Endodermal cell (in vitro differentiated cells): ENCODE results near the gene GH2. TPM values are rescaled to one million over a fixed set of nuclear protein-coding genes. Genes with fewer than 3 reads are reported as not detected.
A peak's percentile ranks its signal among the peaks of the same experiment; 100 is the strongest.
"Not testable (repeated sequence)": the region's sequence is repeated elsewhere in the genome, so short reads cannot be mapped to it uniquely, and the experiment has no call there.

Experiments used
- DNase-seq: peaks from one replicate; pipeline ENCODE4 v3.0.0-alpha.2; 2017
- H3K27ac ChIP-seq: 2 replicates; pipeline ENCODE4 v1.5.1; 2013; ENCODE audit warnings: mild to moderate bottlenecking, low read depth, low read length, moderate library complexity
- H3K27me3 ChIP-seq: 2 replicates; pipeline ENCODE4 v1.6.1; 2013; ENCODE audit warnings: mild to moderate bottlenecking, low read length, moderate library complexity; ENCODE audit not compliant: insufficient read depth, control insufficient read depth, poor library complexity, severe bottlenecking
- H3K36me3 ChIP-seq: 2 replicates; pipeline ENCODE4 v1.7.0; 2013; ENCODE audit warnings: mild to moderate bottlenecking, low read length, moderate library complexity; ENCODE audit not compliant: control insufficient read depth, insufficient read depth
- H3K4me1 ChIP-seq: one replicate; pipeline ENCODE4 v1.7.0; 2013; ENCODE audit warnings: low read length; ENCODE audit not compliant: control insufficient read depth, insufficient read depth
- H3K4me3 ChIP-seq: 2 replicates; pipeline ENCODE4 v1.5.1; 2013; ENCODE audit warnings: mild to moderate bottlenecking, low read length, moderate library complexity
- H3K9ac ChIP-seq: 2 replicates; pipeline ENCODE4 v1.6.1; 2013; ENCODE audit warnings: mild to moderate bottlenecking, low read length, moderate library complexity; ENCODE audit not compliant: poor library complexity, severe bottlenecking; ENCODE audit errors: extremely low read depth
- H3K9me3 ChIP-seq: 2 replicates; pipeline ENCODE4 v1.6.1; 2013; ENCODE audit warnings: mild to moderate bottlenecking, low read length, moderate library complexity; ENCODE audit not compliant: control insufficient read depth
- H3K27ac Mint-ChIP-seq: 2 replicates; pipeline ENCODE4 v1.8.0; 2020; ENCODE audit warnings: mixed read lengths
- H3K27me3 Mint-ChIP-seq: 2 replicates; pipeline ENCODE4 v1.8.0; 2021; ENCODE audit warnings: mild to moderate bottlenecking, mixed read lengths; ENCODE audit not compliant: insufficient read depth
- H3K36me3 Mint-ChIP-seq: 2 replicates; pipeline ENCODE4 v1.8.0; 2020; ENCODE audit warnings: low read depth, mixed read lengths
- H3K4me1 Mint-ChIP-seq: 2 replicates; pipeline ENCODE4 v1.8.0; 2020; ENCODE audit warnings: mixed read lengths
- H3K4me3 Mint-ChIP-seq: 2 replicates; pipeline ENCODE4 v1.8.0; 2020; ENCODE audit warnings: mild to moderate bottlenecking, moderate library complexity, mixed read lengths
- H3K9me3 Mint-ChIP-seq: 2 replicates; pipeline ENCODE4 v1.8.0; 2020; ENCODE audit warnings: mild to moderate bottlenecking, mixed read lengths
- WGBS, 2 experiments: methylation state at CpG; one replicate each; pipeline versions ENCODE4 v1.1.5 to v1.1.7; 2013; ENCODE audit warnings: missing lambda C conversion rate in 2 of 2, mixed read lengths in 1 of 2; ENCODE audit not compliant: insufficient coverage in 1 of 2, insufficient read length in 1 of 2; 5-methylcytosine and 5-hydroxymethylcytosine counted together
- total RNA-seq, 2 donors: library from RNA; stranded (reverse); fragmentation: NEBNext Ultra II Directional in 1 of 2; extraction: Animal tissue kit (Norgen Biotek cat#: 25700) in 1 of 2; gene quantifications; 2 replicates in 1 of 2; 3 replicates in 1 of 2; pipeline ENCODE4 v1.2.1, GENCODE V29; 2021
- TF ChIP-seq, protein P1 (sequence below): fragments of 200-600 bp; sonication (generic); conservative IDR thresholded peaks from 2 replicates; pipeline ENCODE4 v1.5.0; 2021; ENCODE audit warnings: antibody characterized with exemption, mild to moderate bottlenecking

The GH2 gene
- total RNA-seq, 2 donors from 2014 or later = 0.42 to 0.49 TPM

- H3K4me1 ChIP-seq, H3K4me1 Mint-ChIP-seq, H3K27me3 ChIP-seq, H3K36me3 Mint-ChIP-seq, H3K9me3 Mint-ChIP-seq, DNase-seq, H3K27ac ChIP-seq, H3K4me3 ChIP-seq, H3K4me3 Mint-ChIP-seq, H3K9ac ChIP-seq, H3K9me3 ChIP-seq, H3K36me3 ChIP-seq, H3K27ac Mint-ChIP-seq: not testable (repeated sequence)
- H3K27me3 Mint-ChIP-seq = peaks cover 11% of the 10 kb centered on the region
- WGBS, 2 experiments = 91% methylated on average over 5 of the region's 14 CpGs; no CpG with 5 or more reads in 1 of the 2 experiments
Measured at GRCh38 chr17:63896524-63897354, 15.0 kb upstream of the GH2 start, which contains the start of gene CSH1. CSH1 (minus strand) TSS chr17:63896574; CDS start chr17:63896511, 63 bp downstream.

DNA sequence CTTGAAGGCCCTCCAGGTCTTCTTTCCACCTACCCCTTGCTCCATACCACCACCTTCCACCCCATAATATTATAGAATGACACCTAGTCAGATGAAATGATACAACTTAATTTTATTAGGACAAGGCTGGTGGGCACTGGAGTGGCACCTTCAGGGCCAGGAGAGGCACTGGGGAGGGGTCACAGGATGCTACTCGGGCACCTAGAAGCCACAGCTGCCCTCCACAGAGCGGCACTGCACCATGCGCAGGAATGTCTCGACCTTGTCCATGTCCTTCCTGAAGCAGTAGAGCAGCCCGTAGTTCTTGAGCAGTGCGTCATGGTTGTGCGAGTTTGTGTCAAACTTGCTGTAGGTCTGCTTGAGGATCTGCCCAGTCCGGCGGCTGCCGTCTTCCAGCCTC is 13.1 kb upstream of the GH2 start:
- H3K9me3 Mint-ChIP-seq, H3K4me1 Mint-ChIP-seq, H3K9ac ChIP-seq, H3K4me1 ChIP-seq, DNase-seq, H3K27ac Mint-ChIP-seq, H3K36me3 Mint-ChIP-seq, H3K4me3 Mint-ChIP-seq, H3K36me3 ChIP-seq, H3K9me3 ChIP-seq, H3K27me3 ChIP-seq, H3K27ac ChIP-seq, H3K4me3 ChIP-seq, H3K27me3 Mint-ChIP-seq: not testable (repeated sequence)
- 99% methylated on average over 7 of the region's 10 CpGs; no CpG with 5 or more reads in 1 of the 2 experiments for WGBS, 2 experiments

GRCh38 chr17:63894021-63894420 is 12.3 kb upstream of the GH2 start:
- not testable (repeated sequence) for H3K36me3 Mint-ChIP-seq, H3K9me3 ChIP-seq, H3K36me3 ChIP-seq, H3K4me3 ChIP-seq, H3K9me3 Mint-ChIP-seq, H3K27me3 Mint-ChIP-seq, H3K27me3 ChIP-seq, H3K27ac ChIP-seq, H3K4me1 ChIP-seq, H3K4me1 Mint-ChIP-seq, H3K27ac Mint-ChIP-seq, H3K4me3 Mint-ChIP-seq, H3K9ac ChIP-seq
- WGBS, 2 experiments = 72% methylated on average over 3 of the region's 3 CpGs
- peak; percentile 69 for DNase-seq

DNA sequence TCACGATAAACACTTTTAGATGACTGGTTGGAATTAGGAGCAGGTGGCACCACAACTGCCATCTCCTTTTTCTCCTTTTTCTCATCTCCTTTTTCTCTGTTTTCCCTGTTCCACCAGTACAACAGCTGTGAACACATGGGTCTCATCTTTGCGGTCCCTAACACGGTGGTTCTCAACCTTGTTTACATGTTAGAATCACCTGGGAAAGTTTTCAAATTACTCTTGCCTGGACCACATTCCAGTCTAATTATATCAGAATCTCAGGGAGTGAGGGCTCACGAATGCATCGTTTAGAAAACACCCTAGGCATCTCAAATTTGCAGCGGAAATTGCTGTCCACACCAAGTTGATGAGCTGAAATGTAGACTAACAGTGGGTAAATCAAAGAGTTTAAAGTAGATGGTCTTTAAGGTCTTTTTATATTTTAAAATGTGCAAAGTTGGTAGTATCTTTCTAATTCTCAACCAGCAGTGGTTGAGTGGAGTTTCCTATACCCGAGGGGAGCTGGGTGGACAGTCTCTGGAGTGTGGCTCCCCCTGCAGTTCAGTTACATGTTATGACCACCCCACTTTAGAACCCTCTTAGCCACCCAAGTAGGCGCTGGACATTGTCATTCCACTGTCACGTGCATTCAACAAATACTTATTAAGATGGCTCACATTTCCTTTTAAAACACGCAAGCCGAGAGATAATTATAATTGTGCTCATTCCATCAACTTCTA is 10.7 kb upstream of the GH2 start:
- not testable (repeated sequence) for H3K27me3 ChIP-seq, H3K4me1 Mint-ChIP-seq, H3K27me3 Mint-ChIP-seq, H3K27ac ChIP-seq, H3K36me3 ChIP-seq, H3K36me3 Mint-ChIP-seq, H3K4me3 Mint-ChIP-seq, H3K27ac Mint-ChIP-seq, H3K9me3 Mint-ChIP-seq, H3K4me1 ChIP-seq, H3K9ac ChIP-seq, H3K9me3 ChIP-seq, H3K4me3 ChIP-seq
- WGBS, 2 experiments = 77 to 87% methylated on average over 5 to 7 of the region's 11 CpGs
- DNase-seq = peak; percentile 75
- TF ChIP-seq, protein P1, sequence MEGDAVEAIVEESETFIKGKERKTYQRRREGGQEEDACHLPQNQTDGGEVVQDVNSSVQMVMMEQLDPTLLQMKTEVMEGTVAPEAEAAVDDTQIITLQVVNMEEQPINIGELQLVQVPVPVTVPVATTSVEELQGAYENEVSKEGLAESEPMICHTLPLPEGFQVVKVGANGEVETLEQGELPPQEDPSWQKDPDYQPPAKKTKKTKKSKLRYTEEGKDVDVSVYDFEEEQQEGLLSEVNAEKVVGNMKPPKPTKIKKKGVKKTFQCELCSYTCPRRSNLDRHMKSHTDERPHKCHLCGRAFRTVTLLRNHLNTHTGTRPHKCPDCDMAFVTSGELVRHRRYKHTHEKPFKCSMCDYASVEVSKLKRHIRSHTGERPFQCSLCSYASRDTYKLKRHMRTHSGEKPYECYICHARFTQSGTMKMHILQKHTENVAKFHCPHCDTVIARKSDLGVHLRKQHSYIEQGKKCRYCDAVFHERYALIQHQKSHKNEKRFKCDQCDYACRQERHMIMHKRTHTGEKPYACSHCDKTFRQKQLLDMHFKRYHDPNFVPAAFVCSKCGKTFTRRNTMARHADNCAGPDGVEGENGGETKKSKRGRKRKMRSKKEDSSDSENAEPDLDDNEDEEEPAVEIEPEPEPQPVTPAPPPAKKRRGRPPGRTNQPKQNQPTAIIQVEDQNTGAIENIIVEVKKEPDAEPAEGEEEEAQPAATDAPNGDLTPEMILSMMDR = peak; percentile 77
